H9 (cell line): ENCODE results near the gene FRMD1. TPM values are rescaled to one million over a fixed set of nuclear protein-coding genes. Genes with fewer than 3 reads are reported as not detected.

Source experiments
- DNase-seq: peaks from one replicate; pipeline ENCODE4 v3.0.0-alpha.2; 2017
- H2AFZ ChIP-seq: one replicate; pipeline ENCODE4 v1.6.1; 2013; ENCODE audit warnings: mild to moderate bottlenecking, low read length, control low read depth, moderate library complexity
- H2AK5ac ChIP-seq: 2 replicates; pipeline ENCODE4 v1.6.1; 2013; ENCODE audit warnings: low read length, control low read depth, mixed read lengths; ENCODE audit not compliant: insufficient read length
- H2BK120ac ChIP-seq: one replicate; pipeline ENCODE4 v1.6.1; 2013; ENCODE audit warnings: low read depth, mild to moderate bottlenecking, low read length, control low read depth, inconsistent platforms; ENCODE audit not compliant: poor library complexity, severe bottlenecking
- H2BK12ac ChIP-seq: 2 replicates; pipeline ENCODE4 v1.6.1; 2013; ENCODE audit warnings: low read length, control low read depth, mixed read lengths, low read depth; ENCODE audit not compliant: insufficient read length
- H2BK15ac ChIP-seq: 2 replicates; pipeline ENCODE4 v1.6.1; 2013; ENCODE audit warnings: low read depth, low read length, control low read depth
- H2BK20ac ChIP-seq: one replicate; pipeline ENCODE4 v1.6.1; 2013; ENCODE audit warnings: low read depth, mild to moderate bottlenecking, low read length, control low read depth, inconsistent platforms; ENCODE audit not compliant: poor library complexity, severe bottlenecking
- H2BK5ac ChIP-seq: 2 replicates; pipeline ENCODE4 v1.6.1; 2013; ENCODE audit warnings: low read length, control low read depth, mixed read lengths; ENCODE audit not compliant: insufficient read length
- H3K14ac ChIP-seq: 2 replicates; pipeline ENCODE4 v1.6.1; 2013; ENCODE audit warnings: low read length, control low read depth; ENCODE audit not compliant: insufficient read depth
- H3K18ac ChIP-seq: 2 replicates; pipeline ENCODE4 v1.6.1; 2013; ENCODE audit warnings: low read depth, mild to moderate bottlenecking, mixed read lengths, low read length, control low read depth; ENCODE audit not compliant: insufficient read length
- H3K23ac ChIP-seq: 2 replicates; pipeline ENCODE4 v1.6.1; 2013; ENCODE audit warnings: low read length, control low read depth, mixed read lengths, low read depth; ENCODE audit not compliant: insufficient read length
- H3K23me2 ChIP-seq: 2 replicates; pipeline ENCODE4 v1.6.1; 2013; ENCODE audit warnings: low read depth, mild to moderate bottlenecking, mixed read lengths, low read length, control low read depth; ENCODE audit not compliant: insufficient read length, poor library complexity, severe bottlenecking
- H3K27ac ChIP-seq: 2 replicates; pipeline ENCODE4 v1.5.1; 2013; ENCODE audit warnings: low read length, control low read depth, mixed read lengths, low read depth; ENCODE audit not compliant: insufficient read length
- H3K27me3 ChIP-seq: 2 replicates; pipeline ENCODE4 v1.6.1; 2013; ENCODE audit warnings: low read length, control low read depth, inconsistent platforms; ENCODE audit not compliant: insufficient read depth
- H3K4ac ChIP-seq: 2 replicates; pipeline ENCODE4 v1.6.1; 2013; ENCODE audit warnings: low read depth, mild to moderate bottlenecking, control low read depth, inconsistent platforms, low read length, moderate library complexity
- H3K4me1 ChIP-seq: 2 replicates; pipeline ENCODE4 v1.6.1; 2013; ENCODE audit warnings: low read length, control low read depth, inconsistent platforms; ENCODE audit not compliant: insufficient read depth
- H3K4me2 ChIP-seq: 2 replicates; pipeline ENCODE4 v1.6.1; 2013; ENCODE audit warnings: low read length, control low read depth, mixed read lengths; ENCODE audit not compliant: insufficient read length, insufficient read depth
- H3K56ac ChIP-seq: 2 replicates; pipeline ENCODE4 v1.6.1; 2013; ENCODE audit warnings: low read depth, mild to moderate bottlenecking, mixed read lengths, low read length, control low read depth; ENCODE audit not compliant: insufficient read length
- H3K79me1 ChIP-seq: 2 replicates; pipeline ENCODE4 v1.6.1; 2013; ENCODE audit warnings: low read depth, mild to moderate bottlenecking, moderate library complexity, low read length, control low read depth, inconsistent platforms; ENCODE audit not compliant: insufficient read depth, poor library complexity, severe bottlenecking
- H3K79me2 ChIP-seq: 2 replicates; pipeline ENCODE4 v1.6.1; 2013; ENCODE audit warnings: low read length, control low read depth, inconsistent platforms; ENCODE audit not compliant: insufficient read depth
- H3K9ac ChIP-seq: 2 replicates; pipeline ENCODE4 v1.6.1; 2013; ENCODE audit warnings: low read length, control low read depth, mixed read lengths; ENCODE audit not compliant: insufficient read length; ENCODE audit errors: extremely low read depth
- H3K9me3 ChIP-seq: one replicate; pipeline ENCODE4 v1.6.1; 2013; ENCODE audit warnings: low read depth, low read length, inconsistent platforms; ENCODE audit not compliant: control insufficient read depth
- H3T11ph ChIP-seq: one replicate; pipeline ENCODE4 v1.6.1; 2013; ENCODE audit warnings: mild to moderate bottlenecking, low read length, control low read depth, inconsistent platforms
- H4K20me1 ChIP-seq: one replicate; pipeline ENCODE4 v1.6.1; 2013; ENCODE audit not compliant: control insufficient read depth, insufficient read length, insufficient read depth
- H4K5ac ChIP-seq: 2 replicates; pipeline ENCODE4 v1.6.1; 2013; ENCODE audit warnings: low read depth, mild to moderate bottlenecking, mixed read lengths, low read length, control low read depth; ENCODE audit not compliant: insufficient read length
- H4K8ac ChIP-seq: replicated peaks from 2 replicates; pipeline ENCODE4 v1.6.1; 2013; ENCODE audit warnings: low read length, control low read depth, mixed read lengths, low read depth; ENCODE audit not compliant: insufficient read length
- H4K91ac ChIP-seq: 2 replicates; pipeline ENCODE4 v1.6.1; 2013; ENCODE audit warnings: low read depth, mild to moderate bottlenecking, moderate library complexity, mixed read lengths, low read length, control low read depth; ENCODE audit not compliant: insufficient read length
- H3K27ac Mint-ChIP-seq, 3 experiments: 2 replicates in 2 of 3; 3 replicates in 1 of 3; pipeline ENCODE4 v1.8.0; 2020 to 2021; ENCODE audit warnings: mixed read lengths in 3 of 3, mild to moderate bottlenecking in 1 of 3, moderate library complexity in 1 of 3
- H3K27me3 Mint-ChIP-seq: 2 replicates; pipeline ENCODE4 v1.8.0; 2021; ENCODE audit warnings: low read depth, mild to moderate bottlenecking, moderate library complexity, mixed read lengths
- H3K36me3 Mint-ChIP-seq, 3 experiments: 2 replicates in 2 of 3; 3 replicates in 1 of 3; pipeline ENCODE4 v1.8.0; 2020 to 2021; ENCODE audit warnings: low read depth in 3 of 3, mixed read lengths in 3 of 3; ENCODE audit not compliant: insufficient read depth in 1 of 3
- H3K4me1 Mint-ChIP-seq, 2 experiments: 2 replicates each; pipeline ENCODE4 v1.8.0; 2020; ENCODE audit warnings: mixed read lengths in 2 of 2
- H3K4me3 Mint-ChIP-seq, 2 experiments: 2 replicates in 1 of 2; 3 replicates in 1 of 2; pipeline ENCODE4 v1.8.0; 2020 to 2021; ENCODE audit warnings: mild to moderate bottlenecking in 2 of 2, mixed read lengths in 2 of 2, moderate library complexity in 1 of 2
- H3K9me3 Mint-ChIP-seq, 2 experiments: 2 replicates in 1 of 2; 3 replicates in 1 of 2; pipeline ENCODE4 v1.8.0; 2020; ENCODE audit warnings: mild to moderate bottlenecking in 2 of 2, mixed read lengths in 2 of 2, moderate library complexity in 1 of 2
- CTCF ChIP-seq: fragments of 200-600 bp; sonication (generic); conservative IDR thresholded peaks from 3 replicates; pipeline ENCODE4 v1.8.0; 2021; ENCODE audit warnings: antibody characterized with exemption, mild to moderate bottlenecking
- WGBS: extraction: QIAGEN DNeasy Blood & Tissue Kit; methylation state at CpG from one replicate; pipeline ENCODE4 v1.1.7; 2013; ENCODE audit warnings: missing lambda C conversion rate, low lambda C conversion rate, mixed read lengths; ENCODE audit not compliant: insufficient read length; ENCODE audit errors: extremely low coverage; 5-methylcytosine and 5-hydroxymethylcytosine counted together
- total RNA-seq: library from RNA; stranded (reverse); gene quantifications from 2 replicates; pipeline ENCODE4 v1.2.1, GENCODE V29; 2021

Gene FRMD1
- total RNA-seq, 1 experiment from 2014 or later, result not detected

GRCh38 chr6:168128006-168128630, 49.1 kb upstream of the FRMD1 start:
- Histone ChIP-seq H3K9me3 (no peaks in the 10 kb centered on the region), H3K4me1 (peaks cover 3% of the 10 kb centered on the region; the same call in 1 of the 2 replicates), H4K20me1 (no peaks in the 10 kb centered on the region), H3K79me1 (no peaks in the 10 kb centered on the region), H3K27me3 (no peaks in the 10 kb centered on the region), H3K27ac (no peak overlapping the region), H3K23me2 (no peaks in the 10 kb centered on the region), H4K5ac (no peak overlapping the region), H2BK12ac (no peak overlapping the region), H3K4ac (no peak overlapping the region), H4K8ac (no peak overlapping the region), H3K4me2 (no peak overlapping the region), H3K79me2 (no peaks in the 10 kb centered on the region), H2BK120ac (no peak overlapping the region), H3K9ac (no peak overlapping the region), H2AFZ (no peak overlapping the region), H3K56ac (no peak overlapping the region), H3K14ac (no peak overlapping the region), H4K91ac (no peak overlapping the region), H2BK15ac (no peak overlapping the region), H2BK5ac (no peak overlapping the region), H3K23ac (no peak overlapping the region), H3K18ac (no peak overlapping the region), H2BK20ac (no peak overlapping the region), H2AK5ac (no peak overlapping the region), H3T11ph (no peak overlapping the region)
- Mint-ChIP-seq H3K27me3 (peaks cover 27% of the 10 kb centered on the region), H3K36me3 (peaks cover 0 to under 1% (median 0%) of the 10 kb centered on the region in 3 experiments; a peak in 1 of 7 replicates), H3K27ac (no peak overlapping the region), H3K9me3 (no peaks in the 10 kb centered on the region), H3K4me1 (peaks cover 31 to 33% of the 10 kb centered on the region in 2 experiments), H3K4me3 (no peak overlapping the region)
- peak; percentile 16 for DNase-seq
- TF ChIP-seq CTCF, result no peak
- WGBS, result no CpG with 5 or more reads among the region's 19 CpGs
